ENCODE data around the gene CCDC27. TPM values are rescaled to one million over a fixed set of nuclear protein-coding genes. Genes with fewer than 3 reads are reported as not detected.

Gene CCDC27
- total and polyA plus RNA-seq, 2 of the 13 experiments (the other 11 are each of a cell fraction or from before 2014, with no cell fraction given) = not detected

DNA sequence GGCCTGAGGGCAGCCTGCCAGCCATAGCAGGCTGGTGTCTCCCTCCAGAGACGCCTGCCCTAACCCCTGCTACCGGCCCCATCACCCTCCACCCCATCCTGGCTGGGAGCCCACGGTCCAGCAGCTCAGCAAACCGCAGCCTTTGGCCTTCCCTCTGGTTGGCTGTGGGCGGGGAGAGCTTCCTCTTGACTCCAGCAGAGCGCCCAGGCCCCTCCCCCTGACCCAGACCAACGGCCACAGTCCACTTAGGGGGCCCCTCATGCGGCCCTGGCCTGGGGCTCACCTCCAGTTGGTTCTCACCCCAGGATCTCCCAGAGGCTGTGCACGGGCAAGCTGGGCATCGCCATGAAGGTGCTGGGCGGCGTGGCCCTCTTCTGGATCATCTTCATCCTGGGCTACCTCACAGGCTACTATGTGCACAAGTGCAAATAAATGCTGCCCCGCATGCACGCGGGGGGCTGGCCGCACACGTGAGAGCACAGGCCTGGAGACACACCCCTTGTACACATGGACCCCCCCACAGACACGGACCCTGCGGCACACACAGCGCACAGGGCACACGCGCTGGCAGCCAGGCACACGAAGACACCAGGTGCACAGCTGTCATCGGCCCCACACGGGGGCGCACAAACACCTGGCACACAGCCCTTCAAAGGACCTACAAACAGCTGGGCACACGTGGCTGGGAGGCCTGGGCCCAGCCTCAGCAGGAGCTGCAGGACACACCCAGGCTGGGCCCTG is 23.4 kb downstream of the CCDC27 start (continued):
- TF ChIP-seq MTA1 (CRISPR knock-in tag; IDR thresholded peaks at IDR 0.05; ENCODE audit: borderline replicate concordance) = peak; percentile 44; the same call in 1 of the 2 replicates
- TF ChIP-seq RARG (CRISPR knock-in tag; IDR thresholded peaks at IDR 0.05; ENCODE audit: low read depth) = no peak
- TF ChIP-seq YEATS4 (CRISPR knock-in tag; IDR thresholded peaks at IDR 0.05; ENCODE audit: borderline replicate concordance) = peak; percentile 89
- no peak for TF ChIP-seq ZNF205 (CRISPR knock-in tag; IDR thresholded peaks at IDR 0.05)
- TF ChIP-seq ZNF292 (CRISPR knock-in tag; IDR thresholded peaks at IDR 0.05; ENCODE audit: borderline replicate concordance, low read depth) = peak; percentile 33; the same call in 1 of the 2 replicates
- TF ChIP-seq ZKSCAN8 (CRISPR knock-in tag; IDR thresholded peaks at IDR 0.05; ENCODE audit: borderline replicate concordance) = no peak
- no peak; the same call in 1 of the 2 replicates for TF ChIP-seq ZNF790 (CRISPR knock-in tag; IDR thresholded peaks at IDR 0.05; ENCODE audit: borderline replicate concordance)
- peak; percentile 42 for TF ChIP-seq GATAD1 (CRISPR knock-in tag; IDR thresholded peaks at IDR 0.05)
- TF ChIP-seq, protein P1, sequence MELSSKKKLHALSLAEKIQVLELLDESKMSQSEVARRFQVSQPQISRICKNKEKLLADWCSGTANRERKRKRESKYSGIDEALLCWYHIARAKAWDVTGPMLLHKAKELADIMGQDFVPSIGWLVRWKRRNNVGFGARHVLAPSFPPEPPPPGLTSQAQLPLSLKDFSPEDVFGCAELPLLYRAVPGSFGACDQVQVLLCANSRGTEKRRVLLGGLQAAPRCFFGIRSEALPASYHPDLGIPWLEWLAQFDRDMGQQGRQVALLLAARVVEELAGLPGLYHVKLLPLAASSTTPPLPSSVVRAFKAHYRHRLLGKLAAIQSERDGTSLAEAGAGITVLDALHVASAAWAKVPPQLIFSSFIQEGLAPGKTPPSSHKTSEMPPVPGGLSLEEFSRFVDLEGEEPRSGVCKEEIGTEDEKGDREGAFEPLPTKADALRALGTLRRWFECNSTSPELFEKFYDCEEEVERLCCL (CRISPR knock-in tag; IDR thresholded peaks at IDR 0.05; ENCODE audit: borderline replicate concordance) = no peak
- TF ChIP-seq FOXO1 (CRISPR knock-in tag; IDR thresholded peaks at IDR 0.05) = peak; percentile 74
- TF ChIP-seq JDP2 (CRISPR knock-in tag; IDR thresholded peaks at IDR 0.05; ENCODE audit: borderline replicate concordance) = no peak
- TF ChIP-seq NCOR1 (IDR thresholded peaks at IDR 0.05; ENCODE audit: borderline replicate concordance, low read length) = no peak; the same call in 1 of the 2 replicates
- peak; percentile 84 for TF ChIP-seq PHF21A (CRISPR knock-in tag; IDR thresholded peaks at IDR 0.05)
- TF ChIP-seq, protein P2, sequence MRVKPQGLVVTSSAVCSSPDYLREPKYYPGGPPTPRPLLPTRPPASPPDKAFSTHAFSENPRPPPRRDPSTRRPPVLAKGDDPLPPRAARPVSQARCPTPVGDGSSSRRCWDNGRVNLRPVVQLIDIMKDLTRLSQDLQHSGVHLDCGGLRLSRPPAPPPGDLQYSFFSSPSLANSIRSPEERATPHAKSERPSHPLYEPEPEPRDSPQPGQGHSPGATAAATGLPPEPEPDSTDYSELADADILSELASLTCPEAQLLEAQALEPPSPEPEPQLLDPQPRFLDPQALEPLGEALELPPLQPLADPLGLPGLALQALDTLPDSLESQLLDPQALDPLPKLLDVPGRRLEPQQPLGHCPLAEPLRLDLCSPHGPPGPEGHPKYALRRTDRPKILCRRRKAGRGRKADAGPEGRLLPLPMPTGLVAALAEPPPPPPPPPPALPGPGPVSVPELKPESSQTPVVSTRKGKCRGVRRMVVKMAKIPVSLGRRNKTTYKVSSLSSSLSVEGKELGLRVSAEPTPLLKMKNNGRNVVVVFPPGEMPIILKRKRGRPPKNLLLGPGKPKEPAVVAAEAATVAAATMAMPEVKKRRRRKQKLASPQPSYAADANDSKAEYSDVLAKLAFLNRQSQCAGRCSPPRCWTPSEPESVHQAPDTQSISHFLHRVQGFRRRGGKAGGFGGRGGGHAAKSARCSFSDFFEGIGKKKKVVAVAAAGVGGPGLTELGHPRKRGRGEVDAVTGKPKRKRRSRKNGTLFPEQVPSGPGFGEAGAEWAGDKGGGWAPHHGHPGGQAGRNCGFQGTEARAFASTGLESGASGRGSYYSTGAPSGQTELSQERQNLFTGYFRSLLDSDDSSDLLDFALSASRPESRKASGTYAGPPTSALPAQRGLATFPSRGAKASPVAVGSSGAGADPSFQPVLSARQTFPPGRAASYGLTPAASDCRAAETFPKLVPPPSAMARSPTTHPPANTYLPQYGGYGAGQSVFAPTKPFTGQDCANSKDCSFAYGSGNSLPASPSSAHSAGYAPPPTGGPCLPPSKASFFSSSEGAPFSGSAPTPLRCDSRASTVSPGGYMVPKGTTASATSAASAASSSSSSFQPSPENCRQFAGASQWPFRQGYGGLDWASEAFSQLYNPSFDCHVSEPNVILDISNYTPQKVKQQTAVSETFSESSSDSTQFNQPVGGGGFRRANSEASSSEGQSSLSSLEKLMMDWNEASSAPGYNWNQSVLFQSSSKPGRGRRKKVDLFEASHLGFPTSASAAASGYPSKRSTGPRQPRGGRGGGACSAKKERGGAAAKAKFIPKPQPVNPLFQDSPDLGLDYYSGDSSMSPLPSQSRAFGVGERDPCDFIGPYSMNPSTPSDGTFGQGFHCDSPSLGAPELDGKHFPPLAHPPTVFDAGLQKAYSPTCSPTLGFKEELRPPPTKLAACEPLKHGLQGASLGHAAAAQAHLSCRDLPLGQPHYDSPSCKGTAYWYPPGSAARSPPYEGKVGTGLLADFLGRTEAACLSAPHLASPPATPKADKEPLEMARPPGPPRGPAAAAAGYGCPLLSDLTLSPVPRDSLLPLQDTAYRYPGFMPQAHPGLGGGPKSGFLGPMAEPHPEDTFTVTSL (CRISPR knock-in tag; IDR thresholded peaks at IDR 0.05; ENCODE audit: borderline replicate concordance) = peak; percentile 76; the same call in 1 of the 2 replicates
- no peak for TF ChIP-seq ZSCAN12 (CRISPR knock-in tag; IDR thresholded peaks at IDR 0.05)
- TF ChIP-seq, protein P3, sequence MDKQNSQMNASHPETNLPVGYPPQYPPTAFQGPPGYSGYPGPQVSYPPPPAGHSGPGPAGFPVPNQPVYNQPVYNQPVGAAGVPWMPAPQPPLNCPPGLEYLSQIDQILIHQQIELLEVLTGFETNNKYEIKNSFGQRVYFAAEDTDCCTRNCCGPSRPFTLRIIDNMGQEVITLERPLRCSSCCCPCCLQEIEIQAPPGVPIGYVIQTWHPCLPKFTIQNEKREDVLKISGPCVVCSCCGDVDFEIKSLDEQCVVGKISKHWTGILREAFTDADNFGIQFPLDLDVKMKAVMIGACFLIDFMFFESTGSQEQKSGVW (CRISPR knock-in tag; IDR thresholded peaks at IDR 0.05; ENCODE audit: borderline replicate concordance) = no peak
- TF ChIP-seq, protein P4, sequence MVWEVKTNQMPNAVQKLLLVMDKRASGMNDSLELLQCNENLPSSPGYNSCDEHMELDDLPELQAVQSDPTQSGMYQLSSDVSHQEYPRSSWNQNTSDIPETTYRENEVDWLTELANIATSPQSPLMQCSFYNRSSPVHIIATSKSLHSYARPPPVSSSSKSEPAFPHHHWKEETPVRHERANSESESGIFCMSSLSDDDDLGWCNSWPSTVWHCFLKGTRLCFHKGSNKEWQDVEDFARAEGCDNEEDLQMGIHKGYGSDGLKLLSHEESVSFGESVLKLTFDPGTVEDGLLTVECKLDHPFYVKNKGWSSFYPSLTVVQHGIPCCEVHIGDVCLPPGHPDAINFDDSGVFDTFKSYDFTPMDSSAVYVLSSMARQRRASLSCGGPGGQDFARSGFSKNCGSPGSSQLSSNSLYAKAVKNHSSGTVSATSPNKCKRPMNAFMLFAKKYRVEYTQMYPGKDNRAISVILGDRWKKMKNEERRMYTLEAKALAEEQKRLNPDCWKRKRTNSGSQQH (CRISPR knock-in tag; IDR thresholded peaks at IDR 0.05; ENCODE audit: low read depth) = no peak
- TF ChIP-seq ZNF562 (CRISPR knock-in tag; IDR thresholded peaks at IDR 0.05; ENCODE audit: borderline replicate concordance) = no peak
- peak; percentile 47 for TF ChIP-seq FOSL2 (CRISPR knock-in tag; IDR thresholded peaks at IDR 0.05)
- no peak for TF ChIP-seq RAD51 (IDR thresholded peaks at IDR 0.05; ENCODE audit: borderline replicate concordance)
